HUES48 (cell line): ENCODE measurements around the gene ANO3.

ENCODE experiments used
- H3K27ac ChIP-seq: one replicate; pipeline ENCODE4 v1.7.0; 2013; ENCODE audit warnings: low read depth, low read length, inconsistent platforms
- H3K27me3 ChIP-seq: 2 replicates; pipeline ENCODE4 v1.6.1; 2013; ENCODE audit warnings: mild to moderate bottlenecking, low read length; ENCODE audit not compliant: control insufficient read depth, insufficient read depth
- H3K36me3 ChIP-seq: 2 replicates; pipeline ENCODE4 v1.6.1; 2013; ENCODE audit warnings: low read length; ENCODE audit not compliant: control insufficient read depth, insufficient read depth
- H3K4me1 ChIP-seq: 2 replicates; pipeline ENCODE4 v1.6.1; 2013; ENCODE audit warnings: mild to moderate bottlenecking, low read length; ENCODE audit not compliant: control insufficient read depth, insufficient read depth
- H3K4me3 ChIP-seq: 2 replicates; pipeline ENCODE4 v1.5.1; 2013; ENCODE audit warnings: mild to moderate bottlenecking, low read depth, low read length
- H3K9ac ChIP-seq: 2 replicates; pipeline ENCODE4 v1.6.1; 2013; ENCODE audit warnings: mild to moderate bottlenecking, low read depth, low read length, moderate library complexity
- H3K9me3 ChIP-seq: 2 replicates; pipeline ENCODE4 v1.6.1; 2013; ENCODE audit warnings: low read length; ENCODE audit not compliant: control insufficient read depth, insufficient read depth

The ANO3 gene

GRCh38 chr11:26483108-26483507 is 151.2 kb downstream of the ANO3 start:
- H3K27me3 ChIP-seq = no peaks in the 10 kb centered on the region
- no peak overlapping the region for H3K9ac ChIP-seq
- no peaks in the 10 kb centered on the region for H3K4me1 ChIP-seq
- H3K27ac ChIP-seq = no peak overlapping the region
- no peak overlapping the region for H3K4me3 ChIP-seq
- H3K36me3 ChIP-seq = no peaks in the 10 kb centered on the region
- H3K9me3 ChIP-seq = peaks cover 3% of the 10 kb centered on the region; the same call in 1 of the 2 replicates

- Histone ChIP-seq H3K27ac (no peak overlapping the region), H3K4me3 (no peak overlapping the region), H3K27me3 (no peaks in the 10 kb centered on the region), H3K9ac (no peak overlapping the region), H3K36me3 (no peaks in the 10 kb centered on the region), H3K4me1 (no peaks in the 10 kb centered on the region), H3K9me3 (peaks cover 8% of the 10 kb centered on the region; the same call in 1 of the 2 replicates)
These were observed 158.6 kb downstream of the ANO3 start for GRCh38 chr11:26490546-26490945.

- H3K9ac ChIP-seq = no peak overlapping the region
- H3K9me3 ChIP-seq = peaks cover 8% of the 10 kb centered on the region; the same call in 1 of the 2 replicates
- no peaks in the 10 kb centered on the region for H3K27me3 ChIP-seq
- H3K27ac ChIP-seq = no peak overlapping the region
- no peaks in the 10 kb centered on the region for H3K36me3 ChIP-seq
- H3K4me3 ChIP-seq = no peak overlapping the region
- no peaks in the 10 kb centered on the region for H3K4me1 ChIP-seq
These were observed 161.7 kb downstream of the ANO3 start for GRCh38 chr11:26493616-26494015.

- Histone ChIP-seq H3K4me3 (no peak overlapping the region), H3K27me3 (no peaks in the 10 kb centered on the region), H3K9me3 (no peaks in the 10 kb centered on the region)
These were observed 175.3 kb downstream of the ANO3 start for GRCh38 chr11:26507229-26507628.

GRCh38 chr11:26510164-26510563 is 178.2 kb downstream of the ANO3 start:
- H3K4me3 ChIP-seq = no peak overlapping the region
- H3K36me3 ChIP-seq = no peaks in the 10 kb centered on the region
- no peak overlapping the region for H3K27ac ChIP-seq
- H3K9me3 ChIP-seq = no peaks in the 10 kb centered on the region
- H3K9ac ChIP-seq = no peak overlapping the region
- no peaks in the 10 kb centered on the region for H3K27me3 ChIP-seq
- no peaks in the 10 kb centered on the region for H3K4me1 ChIP-seq

More at GRCh38 chr11:26507229-26507628, 175.3 kb downstream of the ANO3 start:
- no peaks in the 10 kb centered on the region for H3K4me1 ChIP-seq
- H3K36me3 ChIP-seq = no peaks in the 10 kb centered on the region
- H3K9ac ChIP-seq = no peak overlapping the region
- H3K27ac ChIP-seq = no peak overlapping the region

- Histone ChIP-seq H3K27me3 (no peaks in the 10 kb centered on the region), H3K4me3 (no peak overlapping the region), H3K27ac (no peak overlapping the region), H3K9ac (no peak overlapping the region), H3K36me3 (no peaks in the 10 kb centered on the region), H3K9me3 (no peaks in the 10 kb centered on the region), H3K4me1 (no peaks in the 10 kb centered on the region)
These were observed 178.8 kb downstream of the ANO3 start for GRCh38 chr11:26510756-26511155.

- H3K9ac ChIP-seq = no peak overlapping the region
- H3K27ac ChIP-seq = no peak overlapping the region
- no peaks in the 10 kb centered on the region for H3K27me3 ChIP-seq
- no peaks in the 10 kb centered on the region for H3K4me1 ChIP-seq
- H3K36me3 ChIP-seq = no peaks in the 10 kb centered on the region
- H3K4me3 ChIP-seq = no peak overlapping the region
- H3K9me3 ChIP-seq = no peaks in the 10 kb centered on the region
These were observed 180.3 kb downstream of the ANO3 start for GRCh38 chr11:26512196-26512595.

GRCh38 chr11:26519469-26519868 is 187.5 kb downstream of the ANO3 start:
- Histone ChIP-seq H3K36me3 (no peaks in the 10 kb centered on the region), H3K4me3 (no peak overlapping the region), H3K27ac (no peak overlapping the region), H3K4me1 (peaks cover 6% of the 10 kb centered on the region; the same call in 1 of the 2 replicates), H3K9me3 (no peaks in the 10 kb centered on the region), H3K9ac (no peak overlapping the region), H3K27me3 (peaks cover 7% of the 10 kb centered on the region)

GRCh38 chr11:26522912-26523610 is 191.1 kb downstream of the ANO3 start:
- no peaks in the 10 kb centered on the region for H3K9me3 ChIP-seq
- H3K4me3 ChIP-seq = peak overlapping the region; percentile 69
- H3K36me3 ChIP-seq = no peaks in the 10 kb centered on the region
- H3K27ac ChIP-seq = peak overlapping the region; percentile 42
- H3K4me1 ChIP-seq = peaks cover 10% of the 10 kb centered on the region; the same call in 1 of the 2 replicates
- H3K9ac ChIP-seq = no peak overlapping the region; the same call in 1 of the 2 replicates
- peaks cover 19% of the 10 kb centered on the region for H3K27me3 ChIP-seq

- Histone ChIP-seq H3K36me3 (no peaks in the 10 kb centered on the region), H3K27ac (no peak overlapping the region), H3K9me3 (no peaks in the 10 kb centered on the region), H3K4me3 (no peak overlapping the region), H3K27me3 (peaks cover 19% of the 10 kb centered on the region), H3K9ac (no peak overlapping the region), H3K4me1 (peaks cover 10% of the 10 kb centered on the region; the same call in 1 of the 2 replicates)
These were observed 195.8 kb downstream of the ANO3 start for GRCh38 chr11:26527685-26528084.

GRCh38 chr11:26537341-26537740 is 205.4 kb downstream of the ANO3 start:
- no peaks in the 10 kb centered on the region for H3K9me3 ChIP-seq
- H3K4me3 ChIP-seq = no peak overlapping the region
- no peak overlapping the region for H3K27ac ChIP-seq
- no peaks in the 10 kb centered on the region for H3K4me1 ChIP-seq
- H3K36me3 ChIP-seq = no peaks in the 10 kb centered on the region
- no peaks in the 10 kb centered on the region for H3K27me3 ChIP-seq
- no peak overlapping the region for H3K9ac ChIP-seq
